Suprapubic skin (tissue), 4 donors: ENCODE results near the gene PRTFDC1.

Experiments
- EP300 ChIP-seq: sonication (generic); formaldehyde crosslinking; IDR thresholded peaks from one replicate; pipeline ENCODE4 v1.6.1; 2017; ENCODE audit warnings: antibody characterized with exemption
- POLR2A ChIP-seq, 2 donors: fragments of 450-650 bp; IDR thresholded peaks; one replicate each; pipeline ENCODE4 v1.6.1; 2017; ENCODE audit warnings: antibody characterized with exemption in 2 of 2, mild to moderate bottlenecking in 2 of 2, moderate library complexity in 2 of 2
- POLR2AphosphoS5 ChIP-seq, 3 donors: sonication (generic); formaldehyde crosslinking; IDR thresholded peaks; one replicate each; pipeline ENCODE4 v1.6.1; 2017; ENCODE audit warnings: antibody characterized with exemption in 3 of 3
- TF ChIP-seq, protein P1 (sequence below), 2 donors: fragments of 200-600 bp in 1 of 2; fragments of 450-650 bp in 1 of 2; sonication (generic) in 1 of 2; IDR thresholded peaks; one replicate each; pipeline ENCODE4 v1.5.1; 2016 to 2019; ENCODE audit warnings: antibody characterized with exemption in 2 of 2, mild to moderate bottlenecking in 1 of 2, moderate library complexity in 1 of 2

DNA sequence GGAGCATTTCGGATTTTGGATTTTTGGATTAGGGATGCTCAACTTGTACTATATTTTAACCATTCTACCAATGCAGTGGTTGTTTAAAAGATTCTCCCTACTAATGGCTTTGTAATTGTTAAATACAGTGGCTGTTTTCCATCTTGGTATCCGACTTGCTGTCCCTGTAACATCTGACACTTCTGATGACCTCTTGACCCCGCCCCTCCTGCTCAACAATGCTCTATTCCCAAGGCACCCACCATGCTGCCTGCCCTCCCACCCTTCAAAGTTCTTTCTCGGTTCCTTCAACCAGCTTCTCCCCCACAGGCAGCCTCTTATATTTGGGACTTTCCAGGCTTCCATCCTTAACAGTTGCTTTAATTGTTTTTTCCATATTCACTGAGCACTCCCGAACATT is 2.0 kb downstream of the PRTFDC1 start:
- TF ChIP-seq, protein P1, sequence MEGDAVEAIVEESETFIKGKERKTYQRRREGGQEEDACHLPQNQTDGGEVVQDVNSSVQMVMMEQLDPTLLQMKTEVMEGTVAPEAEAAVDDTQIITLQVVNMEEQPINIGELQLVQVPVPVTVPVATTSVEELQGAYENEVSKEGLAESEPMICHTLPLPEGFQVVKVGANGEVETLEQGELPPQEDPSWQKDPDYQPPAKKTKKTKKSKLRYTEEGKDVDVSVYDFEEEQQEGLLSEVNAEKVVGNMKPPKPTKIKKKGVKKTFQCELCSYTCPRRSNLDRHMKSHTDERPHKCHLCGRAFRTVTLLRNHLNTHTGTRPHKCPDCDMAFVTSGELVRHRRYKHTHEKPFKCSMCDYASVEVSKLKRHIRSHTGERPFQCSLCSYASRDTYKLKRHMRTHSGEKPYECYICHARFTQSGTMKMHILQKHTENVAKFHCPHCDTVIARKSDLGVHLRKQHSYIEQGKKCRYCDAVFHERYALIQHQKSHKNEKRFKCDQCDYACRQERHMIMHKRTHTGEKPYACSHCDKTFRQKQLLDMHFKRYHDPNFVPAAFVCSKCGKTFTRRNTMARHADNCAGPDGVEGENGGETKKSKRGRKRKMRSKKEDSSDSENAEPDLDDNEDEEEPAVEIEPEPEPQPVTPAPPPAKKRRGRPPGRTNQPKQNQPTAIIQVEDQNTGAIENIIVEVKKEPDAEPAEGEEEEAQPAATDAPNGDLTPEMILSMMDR (IDR thresholded peaks at IDR 0.05): no peak
- TF ChIP-seq POLR2A (IDR thresholded peaks at IDR 0.05) (no peak), EP300 (no peak), POLR2AphosphoS5 (IDR thresholded peaks at IDR 0.05) (no peak)
